HUES48 (cell line): ENCODE data around the gene PACRG.
A peak's percentile ranks its signal among the peaks of the same experiment; 100 is the strongest.

Experiments
- H3K27ac ChIP-seq: one replicate; pipeline ENCODE4 v1.7.0; 2013; ENCODE audit warnings: low read depth, low read length, inconsistent platforms
- H3K27me3 ChIP-seq: 2 replicates; pipeline ENCODE4 v1.6.1; 2013; ENCODE audit warnings: mild to moderate bottlenecking, low read length; ENCODE audit not compliant: control insufficient read depth, insufficient read depth
- H3K36me3 ChIP-seq: 2 replicates; pipeline ENCODE4 v1.6.1; 2013; ENCODE audit warnings: low read length; ENCODE audit not compliant: control insufficient read depth, insufficient read depth
- H3K4me1 ChIP-seq: 2 replicates; pipeline ENCODE4 v1.6.1; 2013; ENCODE audit warnings: mild to moderate bottlenecking, low read length; ENCODE audit not compliant: control insufficient read depth, insufficient read depth
- H3K4me3 ChIP-seq: 2 replicates; pipeline ENCODE4 v1.5.1; 2013; ENCODE audit warnings: mild to moderate bottlenecking, low read depth, low read length
- H3K9ac ChIP-seq: 2 replicates; pipeline ENCODE4 v1.6.1; 2013; ENCODE audit warnings: mild to moderate bottlenecking, low read depth, low read length, moderate library complexity
- H3K9me3 ChIP-seq: 2 replicates; pipeline ENCODE4 v1.6.1; 2013; ENCODE audit warnings: low read length; ENCODE audit not compliant: control insufficient read depth, insufficient read depth

PACRG gene

GRCh38 chr6:163078712-163079111 lies 350.9 kb downstream of the PACRG start:
- Histone ChIP-seq H3K27ac (no peak overlapping the region), H3K36me3 (no peaks in the 10 kb centered on the region), H3K4me1 (peaks cover 18% of the 10 kb centered on the region), H3K9ac (no peak overlapping the region), H3K9me3 (no peaks in the 10 kb centered on the region), H3K4me3 (no peak overlapping the region), H3K27me3 (no peaks in the 10 kb centered on the region)

- no peak overlapping the region for H3K4me3 ChIP-seq
- no peak overlapping the region for H3K27ac ChIP-seq
- H3K36me3 ChIP-seq: no peaks in the 10 kb centered on the region
- H3K9me3 ChIP-seq: no peaks in the 10 kb centered on the region
- no peaks in the 10 kb centered on the region for H3K27me3 ChIP-seq
- H3K4me1 ChIP-seq: peaks cover 28% of the 10 kb centered on the region
- H3K9ac ChIP-seq: no peak overlapping the region
These were observed 352.5 kb downstream of the PACRG start for GRCh38 chr6:163080228-163080627.

GRCh38 chr6:163083141-163083540 lies 355.4 kb downstream of the PACRG start:
- Histone ChIP-seq H3K27me3 (no peaks in the 10 kb centered on the region), H3K4me1 (peaks cover 38% of the 10 kb centered on the region), H3K9me3 (no peaks in the 10 kb centered on the region), H3K9ac (no peak overlapping the region), H3K27ac (no peak overlapping the region), H3K4me3 (no peak overlapping the region), H3K36me3 (no peaks in the 10 kb centered on the region)

- H3K27ac ChIP-seq: no peak overlapping the region
- H3K36me3 ChIP-seq: no peaks in the 10 kb centered on the region
- H3K9ac ChIP-seq: no peak overlapping the region
- no peak overlapping the region for H3K4me3 ChIP-seq
- H3K9me3 ChIP-seq: no peaks in the 10 kb centered on the region
- peaks cover 46% of the 10 kb centered on the region for H3K4me1 ChIP-seq
- H3K27me3 ChIP-seq: no peaks in the 10 kb centered on the region
These were observed 357.7 kb downstream of the PACRG start for GRCh38 chr6:163085426-163085825.

GRCh38 chr6:163085861-163086623 lies 358.3 kb downstream of the PACRG start:
- Histone ChIP-seq H3K9ac (no peak overlapping the region), H3K36me3 (no peaks in the 10 kb centered on the region), H3K4me3 (no peak overlapping the region), H3K27ac (no peak overlapping the region), H3K27me3 (no peaks in the 10 kb centered on the region), H3K9me3 (no peaks in the 10 kb centered on the region), H3K4me1 (peaks cover 46% of the 10 kb centered on the region)

GRCh38 chr6:163086624-163086920 lies 358.8 kb downstream of the PACRG start:
- Histone ChIP-seq H3K36me3 (no peaks in the 10 kb centered on the region), H3K9ac (no peak overlapping the region), H3K4me1 (peaks cover 46% of the 10 kb centered on the region), H3K9me3 (no peaks in the 10 kb centered on the region), H3K27me3 (no peaks in the 10 kb centered on the region), H3K4me3 (no peak overlapping the region), H3K27ac (no peak overlapping the region)

GRCh38 chr6:163087981-163088380 lies 360.2 kb downstream of the PACRG start:
- Histone ChIP-seq H3K27me3 (no peaks in the 10 kb centered on the region), H3K4me3 (no peak overlapping the region), H3K9ac (no peak overlapping the region), H3K4me1 (peaks cover 36% of the 10 kb centered on the region), H3K27ac (no peak overlapping the region), H3K9me3 (no peaks in the 10 kb centered on the region), H3K36me3 (no peaks in the 10 kb centered on the region)

GRCh38 chr6:163092876-163093275 lies 365.1 kb downstream of the PACRG start:
- Histone ChIP-seq H3K27me3 (no peaks in the 10 kb centered on the region), H3K4me3 (no peak overlapping the region), H3K27ac (no peak overlapping the region), H3K36me3 (no peaks in the 10 kb centered on the region), H3K9ac (no peak overlapping the region), H3K4me1 (peaks cover 21% of the 10 kb centered on the region), H3K9me3 (0 out of 2 replicates have a peak, but pooled peaks cover 2% of the 10 kb centered on the region)

GRCh38 chr6:163094881-163095280 lies 367.1 kb downstream of the PACRG start:
- Histone ChIP-seq H3K4me1 (peaks cover 20% of the 10 kb centered on the region), H3K27ac (no peak overlapping the region), H3K27me3 (no peaks in the 10 kb centered on the region), H3K36me3 (no peaks in the 10 kb centered on the region), H3K4me3 (no peak overlapping the region), H3K9me3 (peaks cover 8% of the 10 kb centered on the region; the same call in 1 of the 2 replicates), H3K9ac (no peak overlapping the region)

GRCh38 chr6:163095401-163095800 lies 367.6 kb downstream of the PACRG start:
- Histone ChIP-seq H3K9ac (no peak overlapping the region), H3K36me3 (no peaks in the 10 kb centered on the region), H3K27me3 (no peaks in the 10 kb centered on the region)

GRCh38 chr6:163098827-163099479 lies 371.2 kb downstream of the PACRG start:
- Histone ChIP-seq H3K9ac (no peak overlapping the region), H3K9me3 (peaks cover 8% of the 10 kb centered on the region; the same call in 1 of the 2 replicates), H3K4me1 (peaks cover 13% of the 10 kb centered on the region), H3K27me3 (no peaks in the 10 kb centered on the region), H3K27ac (peak overlapping the region; percentile 77), H3K4me3 (no peak overlapping the region), H3K36me3 (no peaks in the 10 kb centered on the region)

More at GRCh38 chr6:163095401-163095800, 367.6 kb downstream of the PACRG start:
- Histone ChIP-seq H3K4me1 (peaks cover 20% of the 10 kb centered on the region), H3K27ac (no peak overlapping the region), H3K9me3 (peaks cover 8% of the 10 kb centered on the region; the same call in 1 of the 2 replicates), H3K4me3 (no peak overlapping the region)
